CD4-positive, alpha-beta T cell treated with Interleukin-1 beta for 1 hour (primary cell): ENCODE results near the gene HDAC7.

Experiments used
- DNase-seq, 2 donors: peaks; one replicate each; pipeline ENCODE4 v3.0.0-alpha.2; 2020 to 2022

The HDAC7 gene

GRCh38 chr12:47757840-47758583, 61.7 kb downstream of the HDAC7 start:
- no peak for DNase-seq

GRCh38 chr12:47757364-47757839, 62.3 kb downstream of the HDAC7 start:
- DNase-seq: no peak

- no peak for DNase-seq
Measured at GRCh38 chr12:47755655-47756562, 63.8 kb downstream of the HDAC7 start.

GRCh38 chr12:47754881-47755280, 64.8 kb downstream of the HDAC7 start:
- no peak for DNase-seq

GRCh38 chr12:47754126-47754525, 65.6 kb downstream of the HDAC7 start:
- DNase-seq: no peak

GRCh38 chr12:47753021-47754001, 66.4 kb downstream of the HDAC7 start:
- DNase-seq: no peak

GRCh38 chr12:47752552-47752951, 67.2 kb downstream of the HDAC7 start:
- no peak for DNase-seq

GRCh38 chr12:47752121-47752520, 67.6 kb downstream of the HDAC7 start:
- no peak for DNase-seq

GRCh38 chr12:47751561-47751960, 68.1 kb downstream of the HDAC7 start:
- DNase-seq: no peak

GRCh38 chr12:47750916-47751470, 68.7 kb downstream of the HDAC7 start:
- no peak for DNase-seq

GRCh38 chr12:47750229-47750798, 69.4 kb downstream of the HDAC7 start:
- peak in 1 of 2 donors; percentile 11 for DNase-seq

GRCh38 chr12:47748899-47749298, 70.8 kb downstream of the HDAC7 start:
- no peak for DNase-seq

- DNase-seq: no peak
Measured at GRCh38 chr12:47748507-47748828, 71.2 kb downstream of the HDAC7 start.

GRCh38 chr12:47747596-47748506, 71.9 kb downstream of the HDAC7 start:
- DNase-seq: no peak

- DNase-seq: no peak
Measured at GRCh38 chr12:47747126-47747525, 72.6 kb downstream of the HDAC7 start.

GRCh38 chr12:47746523-47746922, 73.2 kb downstream of the HDAC7 start:
- DNase-seq: no peak

GRCh38 chr12:47746073-47746472, 73.6 kb downstream of the HDAC7 start:
- DNase-seq: no peak

GRCh38 chr12:47745485-47746041, 74.1 kb downstream of the HDAC7 start:
- no peak for DNase-seq

GRCh38 chr12:47744778-47745436, 74.8 kb downstream of the HDAC7 start:
- DNase-seq: no peak
